Measurements from ENCODE around the gene SMYD3.
"Not testable (repeated sequence)": the region's sequence is repeated elsewhere in the genome, so short reads cannot be mapped to it uniquely, and the experiment has no call there.

Gene SMYD3

GRCh38 chr1:246350745-246351144 is 156.3 kb downstream of the SMYD3 start:
- DNase-seq, result no peak

- no peak for DNase-seq
Measured at GRCh38 chr1:246343937-246344336, 163.1 kb downstream of the SMYD3 start.

DNA sequence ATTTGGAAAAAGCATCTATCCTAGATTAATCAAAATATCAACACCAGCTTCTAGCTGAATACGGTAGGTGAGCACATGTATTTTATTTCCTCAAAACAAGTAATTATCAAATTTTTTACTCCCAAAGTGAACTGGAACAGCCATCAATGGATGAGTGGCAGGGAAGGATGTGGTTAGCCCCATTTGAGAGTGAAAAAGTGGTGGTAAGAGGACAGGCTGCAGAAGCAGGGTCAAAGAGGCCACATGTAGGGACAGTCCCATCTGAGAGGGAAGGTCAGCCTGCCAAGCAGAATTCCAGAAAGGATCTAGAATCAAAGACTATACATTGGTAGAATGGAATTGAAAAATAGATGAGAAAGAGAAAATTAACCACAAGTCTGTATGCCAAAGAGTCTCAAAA is 163.8 kb downstream of the SMYD3 start:
- DNase-seq, result no peak

- DNase-seq, result no peak
Measured at GRCh38 chr1:246338546-246338945, 168.5 kb downstream of the SMYD3 start.

DNA sequence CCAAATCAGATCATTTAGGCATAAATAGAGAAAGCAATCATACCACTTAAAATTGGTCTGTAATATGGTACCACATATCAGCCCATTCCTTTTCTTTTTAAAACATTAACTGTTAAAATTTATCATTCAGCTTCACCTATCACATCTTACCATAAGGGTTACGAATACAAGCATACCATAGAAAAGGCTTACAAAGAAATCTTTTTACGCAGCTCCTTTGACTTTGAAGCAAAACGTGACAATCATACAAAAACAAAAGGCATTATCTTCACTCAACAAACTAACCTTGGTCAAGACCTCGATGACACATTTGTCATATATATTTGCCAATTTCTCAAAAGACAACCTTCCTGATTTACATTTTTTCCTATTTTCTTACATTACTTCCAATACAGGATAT is 169.0 kb downstream of the SMYD3 start:
- DNase-seq, result no peak

DNA sequence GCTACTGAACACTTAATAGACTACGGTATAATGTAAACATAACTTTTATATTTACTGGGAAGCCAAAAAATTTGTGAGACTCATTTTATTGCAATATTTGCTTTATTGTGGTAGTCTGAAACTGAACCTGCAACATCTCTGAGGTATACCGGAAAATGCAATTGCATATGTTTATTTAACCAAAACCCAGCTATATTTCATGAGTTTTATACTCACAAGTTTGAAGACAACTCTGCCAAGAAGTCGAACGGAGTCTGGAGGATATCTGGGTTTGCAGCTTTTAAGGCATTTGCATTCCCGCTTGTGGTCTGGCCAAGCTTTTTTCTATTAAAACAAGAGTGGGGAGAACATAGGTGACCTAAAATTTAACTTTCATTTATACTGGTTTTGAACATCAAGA is 171.9 kb downstream of the SMYD3 start:
- no peak for DNase-seq

DNA sequence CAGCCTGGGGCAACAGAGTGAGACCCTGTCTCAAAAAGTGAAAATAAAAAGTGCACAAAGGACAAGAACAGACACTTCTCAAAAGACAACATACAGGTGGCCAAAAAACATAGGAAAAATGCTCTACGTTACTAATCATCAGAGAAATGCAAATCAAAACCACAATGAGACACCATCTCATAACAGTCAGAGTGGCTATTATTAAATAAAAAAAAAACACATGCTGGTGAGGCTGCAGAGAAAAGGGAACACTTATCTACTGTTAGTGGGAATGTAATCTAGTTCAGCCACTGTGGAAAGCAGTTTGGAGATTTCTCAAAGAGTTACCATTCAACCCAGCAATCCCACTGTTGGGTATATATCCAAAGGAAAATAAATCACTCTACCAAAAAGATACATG is 173.2 kb downstream of the SMYD3 start:
- DNase-seq, result no peak

GRCh38 chr1:246332078-246332477 is 175.0 kb downstream of the SMYD3 start:
- no peak for DNase-seq

DNA sequence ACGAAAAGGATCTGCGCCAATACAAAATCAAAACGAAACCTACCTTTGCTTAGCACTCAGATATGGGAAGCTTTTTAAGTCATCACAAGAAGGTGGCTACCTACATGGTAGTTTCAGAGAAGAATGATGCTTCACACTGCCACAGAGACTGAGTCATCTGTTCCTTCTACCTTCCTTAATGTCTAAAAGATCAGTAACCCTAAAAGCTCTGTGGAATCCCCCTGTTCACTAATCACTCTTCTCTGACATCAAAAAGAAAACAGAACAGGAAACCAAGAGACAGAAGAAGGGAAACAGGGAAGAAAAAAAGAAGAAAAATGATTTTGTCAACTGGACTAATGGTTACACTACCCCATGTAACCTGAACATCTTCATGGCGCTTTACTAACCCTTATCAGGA is 177.2 kb downstream of the SMYD3 start:
- no peak for DNase-seq

GRCh38 chr1:246329292-246329691 is 177.8 kb downstream of the SMYD3 start:
- not testable (repeated sequence) for DNase-seq

GRCh38 chr1:246324711-246325110 is 182.4 kb downstream of the SMYD3 start:
- DNase-seq, result no peak

DNA sequence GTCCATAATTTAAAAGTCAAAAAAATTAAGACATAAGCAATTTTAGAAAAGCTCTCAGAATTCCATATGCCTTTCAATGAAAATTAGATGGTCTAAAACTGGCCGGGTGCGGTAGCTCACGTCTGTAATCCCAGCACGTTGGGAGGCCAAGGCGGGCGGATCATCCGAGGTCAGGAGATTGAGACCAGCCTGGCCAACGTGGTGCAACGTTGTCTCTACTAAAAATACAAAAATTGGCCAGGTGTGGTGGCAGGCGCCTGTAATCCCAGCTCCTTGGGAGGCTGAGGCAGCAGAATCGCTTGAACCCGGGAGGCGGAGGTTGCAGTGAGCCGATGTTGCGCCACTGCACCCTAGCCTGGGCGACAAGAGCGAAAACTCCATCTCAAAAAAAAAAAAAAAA is 183.0 kb downstream of the SMYD3 start:
- not testable (repeated sequence) for DNase-seq

GRCh38 chr1:246320286-246320685 is 186.8 kb downstream of the SMYD3 start:
- DNase-seq, result no peak

GRCh38 chr1:246319083-246319714 is 187.9 kb downstream of the SMYD3 start:
- DNase-seq, result peak; percentile 26

DNA sequence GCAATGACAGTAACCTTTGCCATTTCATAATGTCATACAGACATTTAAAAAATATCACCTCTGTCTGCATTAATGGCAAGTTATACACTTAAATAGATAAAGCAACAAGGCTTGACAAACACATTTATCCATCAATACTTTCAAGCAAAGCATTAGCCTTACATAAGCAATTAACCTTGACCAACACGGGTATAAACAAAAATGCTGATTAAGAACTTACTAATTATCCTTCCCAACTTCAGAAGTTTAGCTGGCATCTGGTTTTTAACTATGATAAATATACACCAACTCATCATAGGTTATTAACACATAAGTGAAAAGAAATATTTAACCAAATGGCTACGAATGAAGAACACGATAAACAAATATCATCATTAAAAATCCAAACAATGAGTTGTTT is 188.5 kb downstream of the SMYD3 start:
- no peak for DNase-seq

GRCh38 chr1:246318036-246318359 is 189.1 kb downstream of the SMYD3 start:
- DNase-seq, result no peak

DNA sequence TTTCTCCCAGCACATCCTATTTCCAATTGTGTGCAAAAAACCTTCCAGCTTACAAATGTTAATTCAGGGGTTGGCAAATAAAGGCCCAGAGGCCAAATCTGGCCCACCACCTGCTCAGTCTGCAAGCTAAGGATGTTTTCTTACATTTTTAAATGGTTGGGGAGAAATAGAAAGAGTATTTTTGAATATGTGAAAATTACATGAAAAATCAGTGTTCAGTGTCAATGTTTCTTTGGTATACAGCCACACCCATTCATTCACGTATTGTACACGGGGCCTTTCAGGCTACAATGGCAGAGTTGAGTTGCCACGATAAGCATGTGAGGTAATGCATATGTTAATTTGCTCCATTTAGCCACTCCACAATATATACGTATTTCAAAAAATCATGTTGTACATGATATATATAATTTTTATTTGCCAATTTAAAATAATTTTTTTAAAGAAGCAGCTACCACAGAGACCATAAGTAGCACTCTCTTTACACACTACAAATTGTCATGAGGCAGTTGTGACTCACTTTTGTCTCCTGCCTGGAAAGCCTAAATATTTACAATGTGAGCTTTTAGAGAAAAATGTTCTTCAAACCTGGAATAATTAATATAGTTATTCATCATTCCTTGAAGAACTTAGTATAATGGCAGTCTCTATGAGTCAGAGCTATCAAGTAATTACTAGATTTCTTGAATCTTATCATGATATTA is 189.6 kb downstream of the SMYD3 start:
- DNase-seq, result no peak

GRCh38 chr1:246311461-246311860 is 195.6 kb downstream of the SMYD3 start:
- no peak for DNase-seq

- no peak for DNase-seq
Measured at GRCh38 chr1:246309247-246309884, 197.7 kb downstream of the SMYD3 start.

DNA sequence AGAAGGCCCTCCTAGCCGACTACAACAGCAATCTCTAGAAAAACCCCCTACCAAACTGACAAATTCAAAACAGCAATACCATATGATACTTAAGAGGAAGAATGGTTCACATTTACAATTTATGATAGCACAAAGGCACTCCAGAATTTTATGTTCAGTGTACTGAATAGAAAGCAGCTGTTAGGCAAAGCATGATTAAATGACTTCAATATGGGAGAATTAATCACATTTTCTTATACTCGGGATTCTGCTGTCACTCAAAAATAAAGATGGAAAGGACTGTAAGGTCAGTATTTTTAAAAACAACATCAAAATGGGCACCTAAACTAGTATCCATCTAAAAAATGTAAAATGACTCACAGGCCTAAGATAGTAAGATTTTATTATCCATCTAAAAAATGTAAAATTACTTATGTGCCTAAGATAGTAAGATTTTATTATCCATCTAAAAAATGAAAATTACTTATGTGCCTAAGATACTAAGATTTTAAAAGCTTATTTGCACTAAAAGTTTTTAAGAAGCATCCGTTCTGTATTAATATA is 198.5 kb downstream of the SMYD3 start:
- DNase-seq, result no peak

GRCh38 chr1:246306415-246307037 is 200.6 kb downstream of the SMYD3 start:
- no peak for DNase-seq

DNA sequence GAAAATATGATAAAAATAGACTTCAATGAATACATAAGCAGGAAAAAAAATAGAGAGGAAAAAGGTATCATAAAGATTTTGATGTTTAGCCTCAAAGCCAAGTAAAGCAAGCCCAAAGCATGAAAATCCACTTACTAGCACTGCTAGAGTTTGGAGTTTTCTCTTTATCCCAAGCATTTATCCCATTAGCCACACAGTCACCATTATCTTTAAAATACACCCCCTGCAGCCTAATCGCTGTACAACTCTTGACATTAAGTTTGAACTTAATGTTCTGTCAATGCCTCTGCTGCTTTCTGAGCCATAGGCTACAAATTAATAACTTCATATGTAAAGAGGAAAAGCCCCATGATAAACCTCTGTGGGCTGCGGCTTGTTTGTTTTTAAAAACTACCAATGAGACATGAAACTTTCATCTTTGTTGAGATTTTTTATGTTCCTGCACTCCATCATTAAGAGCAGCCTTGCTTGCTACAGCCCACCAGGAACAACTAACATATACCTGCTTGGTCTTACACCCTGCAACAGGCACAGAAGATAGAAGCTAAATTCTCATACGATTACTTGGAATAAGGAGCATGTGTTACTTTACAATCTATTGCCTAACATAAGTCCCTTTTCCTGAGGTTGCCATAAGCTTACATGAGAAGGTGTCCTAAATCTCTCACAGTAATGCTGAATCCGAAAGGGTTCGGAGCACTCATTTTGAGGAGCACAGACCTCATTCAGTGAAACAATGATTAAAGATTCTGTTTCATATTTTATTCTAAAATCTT is 202.4 kb downstream of the SMYD3 start:
- no peak for DNase-seq

DNA sequence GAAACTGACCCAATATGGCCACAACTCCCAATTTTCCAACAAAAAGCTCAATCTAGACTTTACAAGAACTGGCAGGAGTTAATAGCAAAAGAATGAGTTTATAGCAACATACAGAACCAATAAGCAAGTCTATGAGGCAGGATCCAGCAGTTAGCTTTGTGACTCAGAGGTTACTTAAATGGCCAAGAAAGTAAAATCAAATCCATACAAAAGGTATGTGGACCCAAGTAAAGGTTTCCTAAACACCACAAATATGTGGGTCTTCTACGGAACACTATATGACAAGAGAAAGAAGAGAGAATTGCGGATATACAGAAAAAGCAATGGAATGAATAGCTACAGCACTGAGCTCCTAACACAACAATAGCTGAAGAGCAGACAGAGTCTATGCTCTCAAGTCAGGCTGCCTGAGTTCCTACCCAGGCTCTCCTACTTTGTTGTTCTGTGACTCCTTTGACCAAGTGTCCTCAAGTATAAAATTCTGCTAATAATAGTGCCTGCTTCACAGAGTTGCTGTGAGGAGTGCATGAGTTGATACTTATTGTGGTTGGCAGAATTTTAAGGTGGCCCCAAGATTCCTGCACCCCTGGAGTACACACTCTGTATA is 204.3 kb downstream of the SMYD3 start:
- DNase-seq, result no peak
